Endothelial cell (in vitro differentiated cells): ENCODE data around the gene BRD3. TPM values are rescaled to one million over a fixed set of nuclear protein-coding genes. Genes with fewer than 3 reads are reported as not detected.
"Not testable (repeated sequence)": the region's sequence is repeated elsewhere in the genome, so short reads cannot be mapped to it uniquely, and the experiment has no call there.

Experiments
- DNase-seq: peaks from one replicate; pipeline ENCODE4 v3.0.0; 2021; ENCODE audit warnings: low spot score
- H3K27ac Mint-ChIP-seq: one replicate; pipeline ENCODE4 v1.8.0; 2021; ENCODE audit warnings: mixed read lengths, inconsistent platforms; ENCODE audit not compliant: unreplicated experiment
- H3K27me3 Mint-ChIP-seq: one replicate; pipeline ENCODE4 v1.8.0; 2021; ENCODE audit warnings: mild to moderate bottlenecking, moderate library complexity, mixed read lengths, inconsistent platforms; ENCODE audit not compliant: unreplicated experiment
- H3K36me3 Mint-ChIP-seq: one replicate; pipeline ENCODE4 v1.8.0; 2021; ENCODE audit warnings: mild to moderate bottlenecking, low read depth, mixed read lengths, inconsistent platforms; ENCODE audit not compliant: unreplicated experiment
- H3K4me1 Mint-ChIP-seq: one replicate; pipeline ENCODE4 v1.8.0; 2021; ENCODE audit warnings: mild to moderate bottlenecking, mixed read lengths, inconsistent platforms; ENCODE audit not compliant: unreplicated experiment
- H3K4me3 Mint-ChIP-seq: one replicate; pipeline ENCODE4 v1.8.0; 2021; ENCODE audit warnings: mild to moderate bottlenecking, mixed read lengths, inconsistent platforms; ENCODE audit not compliant: unreplicated experiment
- H3K9me3 Mint-ChIP-seq: one replicate; pipeline ENCODE4 v1.8.0; 2021; ENCODE audit warnings: mixed read lengths, inconsistent platforms; ENCODE audit not compliant: unreplicated experiment
- CTCF ChIP-seq: fragments of 200-600 bp; sonication (generic); IDR thresholded peaks from one replicate; pipeline ENCODE4 v1.5.0; 2021; ENCODE audit warnings: antibody characterized with exemption; ENCODE audit not compliant: unreplicated experiment
- total RNA-seq: library from RNA; stranded (reverse); fragmentation: NEBNext Ultra II Directional; extraction: Animal tissue kit (Norgen Biotek cat#: 25700); gene quantifications from one replicate; pipeline ENCODE4 v1.2.1, GENCODE V29; 2021; ENCODE audit not compliant: unreplicated experiment

The BRD3 gene
- total RNA-seq, 1 donor from 2014 or later = 56.2 TPM

- peaks cover 2% of the 10 kb centered on the region for H3K4me1 Mint-ChIP-seq
- no peak for DNase-seq
- no peaks in the 10 kb centered on the region for H3K27me3 Mint-ChIP-seq
- no peaks in the 10 kb centered on the region for H3K36me3 Mint-ChIP-seq
- H3K9me3 Mint-ChIP-seq = peaks cover 3% of the 10 kb centered on the region
- no peak overlapping the region for H3K4me3 Mint-ChIP-seq
- TF ChIP-seq CTCF = no peak
- H3K27ac Mint-ChIP-seq = no peak overlapping the region
These were observed 20.4 kb upstream of the BRD3 start for GRCh38 chr9:134088063-134088725.

GRCh38 chr9:134085674-134086073 is 17.8 kb upstream of the BRD3 start:
- no peak overlapping the region for H3K27ac Mint-ChIP-seq
- TF ChIP-seq CTCF = no peak
- DNase-seq = no peak
- peaks cover 3% of the 10 kb centered on the region for H3K9me3 Mint-ChIP-seq
- no peak overlapping the region for H3K4me3 Mint-ChIP-seq
- no peaks in the 10 kb centered on the region for H3K27me3 Mint-ChIP-seq
- peaks cover 2% of the 10 kb centered on the region for H3K4me1 Mint-ChIP-seq
- no peaks in the 10 kb centered on the region for H3K36me3 Mint-ChIP-seq

- Mint-ChIP-seq H3K36me3 (no peaks in the 10 kb centered on the region), H3K9me3 (peaks cover 3% of the 10 kb centered on the region), H3K4me3 (no peak overlapping the region), H3K27me3 (peaks cover 3% of the 10 kb centered on the region), H3K27ac (no peak overlapping the region), H3K4me1 (no peaks in the 10 kb centered on the region)
- TF ChIP-seq CTCF = no peak
- no peak for DNase-seq
These were observed 15.6 kb upstream of the BRD3 start for GRCh38 chr9:134083451-134083850.

GRCh38 chr9:134076644-134077043 is 8.8 kb upstream of the BRD3 start:
- Mint-ChIP-seq H3K4me3 (no peak overlapping the region), H3K27ac (no peak overlapping the region), H3K36me3 (peaks cover 5% of the 10 kb centered on the region), H3K27me3 (peaks cover 3% of the 10 kb centered on the region), H3K9me3 (no peaks in the 10 kb centered on the region), H3K4me1 (no peaks in the 10 kb centered on the region)
- no peak for TF ChIP-seq CTCF
- DNase-seq = no peak

- not testable (repeated sequence) for DNase-seq, H3K4me1 Mint-ChIP-seq, H3K27ac Mint-ChIP-seq, H3K9me3 Mint-ChIP-seq, H3K4me3 Mint-ChIP-seq, H3K27me3 Mint-ChIP-seq, H3K36me3 Mint-ChIP-seq
These were observed 7.9 kb upstream of the BRD3 start for GRCh38 chr9:134075689-134076088.
